GM12892 (cell line): ENCODE data around the gene SHROOM4.

Experiments
- POLR2A ChIP-seq: IDR thresholded peaks from 2 replicates; pipeline ENCODE4 v1.6.1; 2011; ENCODE audit warnings: low read depth, low read length, control low read depth
- POLR2AphosphoS5 ChIP-seq: IDR thresholded peaks from 2 replicates; pipeline ENCODE4 v1.6.1; 2011; ENCODE audit warnings: low read depth, low read length, control low read depth
- TAF1 ChIP-seq: IDR thresholded peaks from 2 replicates; pipeline ENCODE4 v1.6.1; 2011; ENCODE audit warnings: low read depth, mild to moderate bottlenecking, control low read depth, low read length, borderline replicate concordance

DNA sequence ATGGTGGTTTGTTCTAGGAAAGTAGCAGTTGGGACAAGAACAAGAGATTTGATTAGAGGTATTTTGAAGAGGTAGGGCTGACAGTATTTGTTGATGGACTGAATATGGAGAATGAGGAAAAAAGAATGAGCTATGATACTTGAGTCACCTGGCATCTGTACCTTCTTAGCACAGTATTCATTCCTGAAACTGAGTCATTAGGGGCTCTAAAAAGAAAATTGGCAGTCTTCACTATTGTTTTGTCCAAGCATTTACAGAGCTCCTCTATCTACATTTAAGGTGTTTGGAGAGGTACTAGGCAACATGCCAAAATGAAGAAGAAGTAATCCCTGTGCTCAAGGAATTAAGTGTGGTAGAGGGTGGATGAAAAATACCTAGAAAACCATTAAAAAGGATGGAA, 165.8 kb downstream of the SHROOM4 start:
- TF ChIP-seq POLR2A: no peak
- no peak for TF ChIP-seq TAF1
- no peak for TF ChIP-seq POLR2AphosphoS5
